Endothelial cell (in vitro differentiated cells): ENCODE measurements around the gene TBL1X. TPM values are rescaled to one million over a fixed set of nuclear protein-coding genes. Genes with fewer than 3 reads are reported as not detected.

Experiments
- DNase-seq: peaks from one replicate; pipeline ENCODE4 v3.0.0; 2021; ENCODE audit warnings: low spot score
- H3K27ac Mint-ChIP-seq: one replicate; pipeline ENCODE4 v1.8.0; 2021; ENCODE audit warnings: mixed read lengths, inconsistent platforms; ENCODE audit not compliant: unreplicated experiment
- H3K27me3 Mint-ChIP-seq: one replicate; pipeline ENCODE4 v1.8.0; 2021; ENCODE audit warnings: mild to moderate bottlenecking, moderate library complexity, mixed read lengths, inconsistent platforms; ENCODE audit not compliant: unreplicated experiment
- H3K36me3 Mint-ChIP-seq: one replicate; pipeline ENCODE4 v1.8.0; 2021; ENCODE audit warnings: mild to moderate bottlenecking, low read depth, mixed read lengths, inconsistent platforms; ENCODE audit not compliant: unreplicated experiment
- H3K4me1 Mint-ChIP-seq: one replicate; pipeline ENCODE4 v1.8.0; 2021; ENCODE audit warnings: mild to moderate bottlenecking, mixed read lengths, inconsistent platforms; ENCODE audit not compliant: unreplicated experiment
- H3K4me3 Mint-ChIP-seq: one replicate; pipeline ENCODE4 v1.8.0; 2021; ENCODE audit warnings: mild to moderate bottlenecking, mixed read lengths, inconsistent platforms; ENCODE audit not compliant: unreplicated experiment
- H3K9me3 Mint-ChIP-seq: one replicate; pipeline ENCODE4 v1.8.0; 2021; ENCODE audit warnings: mixed read lengths, inconsistent platforms; ENCODE audit not compliant: unreplicated experiment
- CTCF ChIP-seq: fragments of 200-600 bp; sonication (generic); IDR thresholded peaks from one replicate; pipeline ENCODE4 v1.5.0; 2021; ENCODE audit warnings: antibody characterized with exemption; ENCODE audit not compliant: unreplicated experiment
- total RNA-seq: library from RNA; stranded (reverse); fragmentation: NEBNext Ultra II Directional; extraction: Animal tissue kit (Norgen Biotek cat#: 25700); gene quantifications from one replicate; pipeline ENCODE4 v1.2.1, GENCODE V29; 2021; ENCODE audit not compliant: unreplicated experiment

TBL1X gene
- total RNA-seq, 1 donor from 2014 or later = 19.4 TPM

GRCh38 chrX:9635803-9636202 is 170.9 kb downstream of the TBL1X start:
- no peaks in the 10 kb centered on the region for H3K36me3 Mint-ChIP-seq
- no peak for DNase-seq
- no peak overlapping the region for H3K4me3 Mint-ChIP-seq
- TF ChIP-seq CTCF = no peak
- no peaks in the 10 kb centered on the region for H3K9me3 Mint-ChIP-seq
- no peaks in the 10 kb centered on the region for H3K27me3 Mint-ChIP-seq
- H3K27ac Mint-ChIP-seq = no peak overlapping the region
- H3K4me1 Mint-ChIP-seq = peaks cover 7% of the 10 kb centered on the region

GRCh38 chrX:9638871-9639270 is 174.0 kb downstream of the TBL1X start:
- Mint-ChIP-seq H3K9me3 (no peaks in the 10 kb centered on the region), H3K4me3 (no peak overlapping the region), H3K4me1 (no peaks in the 10 kb centered on the region)

GRCh38 chrX:9642270-9642995 is 177.6 kb downstream of the TBL1X start:
- no peaks in the 10 kb centered on the region for H3K4me1 Mint-ChIP-seq
- peaks cover 1% of the 10 kb centered on the region for H3K27me3 Mint-ChIP-seq
- no peak for DNase-seq
- no peak overlapping the region for H3K27ac Mint-ChIP-seq
- no peak for TF ChIP-seq CTCF
- H3K4me3 Mint-ChIP-seq = no peak overlapping the region
- peaks cover 3% of the 10 kb centered on the region for H3K36me3 Mint-ChIP-seq
- no peaks in the 10 kb centered on the region for H3K9me3 Mint-ChIP-seq

More at GRCh38 chrX:9638871-9639270, 174.0 kb downstream of the TBL1X start:
- no peak overlapping the region for H3K27ac Mint-ChIP-seq
- TF ChIP-seq CTCF = no peak
- H3K27me3 Mint-ChIP-seq = peaks cover 1% of the 10 kb centered on the region
- no peak for DNase-seq
- peaks cover 3% of the 10 kb centered on the region for H3K36me3 Mint-ChIP-seq

GRCh38 chrX:9643807-9644206 is 178.9 kb downstream of the TBL1X start:
- no peak for DNase-seq
- no peak overlapping the region for H3K4me3 Mint-ChIP-seq
- H3K4me1 Mint-ChIP-seq = no peaks in the 10 kb centered on the region
- no peaks in the 10 kb centered on the region for H3K9me3 Mint-ChIP-seq
- TF ChIP-seq CTCF = no peak
- peaks cover 3% of the 10 kb centered on the region for H3K36me3 Mint-ChIP-seq
- peaks cover 1% of the 10 kb centered on the region for H3K27me3 Mint-ChIP-seq
- H3K27ac Mint-ChIP-seq = no peak overlapping the region

- H3K27ac Mint-ChIP-seq = no peak overlapping the region
- peaks cover 1% of the 10 kb centered on the region for H3K27me3 Mint-ChIP-seq
- H3K4me1 Mint-ChIP-seq = no peaks in the 10 kb centered on the region
- no peaks in the 10 kb centered on the region for H3K9me3 Mint-ChIP-seq
- no peak overlapping the region for H3K4me3 Mint-ChIP-seq
- TF ChIP-seq CTCF = no peak
- peaks cover 3% of the 10 kb centered on the region for H3K36me3 Mint-ChIP-seq
- no peak for DNase-seq
These were observed 179.5 kb downstream of the TBL1X start for GRCh38 chrX:9644335-9644734.
